ENCODE results near the gene KPNA4.
A peak's percentile ranks its signal among the peaks of the same experiment; 100 is the strongest.
"Not testable (repeated sequence)": the region's sequence is repeated elsewhere in the genome, so short reads cannot be mapped to it uniquely, and the experiment has no call there.

The KPNA4 gene, protein sequence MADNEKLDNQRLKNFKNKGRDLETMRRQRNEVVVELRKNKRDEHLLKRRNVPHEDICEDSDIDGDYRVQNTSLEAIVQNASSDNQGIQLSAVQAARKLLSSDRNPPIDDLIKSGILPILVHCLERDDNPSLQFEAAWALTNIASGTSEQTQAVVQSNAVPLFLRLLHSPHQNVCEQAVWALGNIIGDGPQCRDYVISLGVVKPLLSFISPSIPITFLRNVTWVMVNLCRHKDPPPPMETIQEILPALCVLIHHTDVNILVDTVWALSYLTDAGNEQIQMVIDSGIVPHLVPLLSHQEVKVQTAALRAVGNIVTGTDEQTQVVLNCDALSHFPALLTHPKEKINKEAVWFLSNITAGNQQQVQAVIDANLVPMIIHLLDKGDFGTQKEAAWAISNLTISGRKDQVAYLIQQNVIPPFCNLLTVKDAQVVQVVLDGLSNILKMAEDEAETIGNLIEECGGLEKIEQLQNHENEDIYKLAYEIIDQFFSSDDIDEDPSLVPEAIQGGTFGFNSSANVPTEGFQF

DNA sequence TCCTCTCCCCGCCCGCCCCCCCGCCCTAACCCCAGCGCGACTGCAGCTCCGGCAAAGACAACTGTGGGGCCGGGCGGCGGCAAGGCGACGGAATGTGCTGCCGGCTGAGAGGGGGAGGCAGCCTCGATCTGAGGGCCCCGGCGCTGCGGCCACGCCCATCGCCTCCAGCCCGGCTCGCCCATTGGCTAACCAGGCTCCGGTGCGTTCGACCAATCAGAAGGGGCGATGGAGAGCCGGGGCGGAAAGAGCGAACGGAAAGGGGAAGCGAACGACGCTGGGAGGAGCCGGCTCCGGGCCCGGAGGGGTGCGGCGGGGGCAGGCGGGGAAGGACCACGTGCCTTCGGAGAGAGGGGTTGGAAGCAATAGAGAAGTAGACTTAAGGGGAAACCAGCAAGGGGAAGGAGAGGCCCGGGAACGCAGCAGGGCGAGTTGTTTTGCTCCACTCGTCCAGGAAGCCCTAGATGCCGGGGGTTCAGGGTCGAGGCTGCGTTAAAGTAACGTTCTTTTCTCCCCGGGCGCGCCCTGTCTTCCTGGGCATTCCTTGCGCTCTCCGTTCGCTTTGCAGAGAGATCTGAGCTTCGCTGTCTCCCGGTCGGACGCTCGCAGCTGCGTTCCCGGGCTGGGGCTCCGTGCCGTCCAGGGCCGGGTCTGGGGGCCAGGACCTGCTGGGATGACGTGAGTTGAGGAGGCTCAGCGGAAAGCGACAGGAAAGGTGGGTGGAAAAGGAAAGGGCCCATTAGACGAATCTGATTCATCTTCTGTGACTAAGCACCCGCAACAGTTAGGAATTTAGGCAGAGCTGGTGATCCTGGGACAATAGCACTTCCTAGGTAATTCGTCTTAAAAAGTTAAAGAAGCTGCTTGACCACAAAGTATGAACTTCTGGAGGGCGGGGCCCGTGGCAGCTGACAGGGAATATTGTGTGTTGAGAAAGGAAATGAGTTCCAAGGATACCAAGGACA is at the start of gene KPNA4:
TSS of gene KPNA4 (minus strand) at position 130 of the 962 bp plus-strand sequence. CDS start 289 bp downstream, outside the sequence.
- DNase-seq (ENCODE audit: low read depth in 2 of 2) = peak; percentile 92 to 93

DNA sequence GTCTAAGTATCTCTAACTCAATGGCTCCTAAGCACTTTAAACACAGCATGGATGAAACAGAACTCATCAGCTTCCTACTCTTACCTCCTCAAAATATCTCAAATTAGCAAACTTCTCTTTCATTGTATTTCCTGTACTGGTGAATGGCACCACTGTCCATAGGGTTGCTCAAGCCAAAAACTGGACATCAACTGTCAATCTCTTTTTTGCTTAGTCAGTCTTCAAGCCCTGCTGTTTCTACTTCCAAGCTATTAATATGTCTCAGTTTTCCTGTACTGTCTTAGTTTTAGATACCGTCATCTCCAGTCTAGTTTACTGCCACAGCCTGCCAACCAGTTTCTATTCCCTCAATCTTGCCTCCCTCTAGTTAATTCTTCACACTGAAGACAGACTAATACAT is 48.3 kb upstream of the KPNA4 start:
- no peak for DNase-seq (ENCODE audit: low read depth in 2 of 2)

DNA sequence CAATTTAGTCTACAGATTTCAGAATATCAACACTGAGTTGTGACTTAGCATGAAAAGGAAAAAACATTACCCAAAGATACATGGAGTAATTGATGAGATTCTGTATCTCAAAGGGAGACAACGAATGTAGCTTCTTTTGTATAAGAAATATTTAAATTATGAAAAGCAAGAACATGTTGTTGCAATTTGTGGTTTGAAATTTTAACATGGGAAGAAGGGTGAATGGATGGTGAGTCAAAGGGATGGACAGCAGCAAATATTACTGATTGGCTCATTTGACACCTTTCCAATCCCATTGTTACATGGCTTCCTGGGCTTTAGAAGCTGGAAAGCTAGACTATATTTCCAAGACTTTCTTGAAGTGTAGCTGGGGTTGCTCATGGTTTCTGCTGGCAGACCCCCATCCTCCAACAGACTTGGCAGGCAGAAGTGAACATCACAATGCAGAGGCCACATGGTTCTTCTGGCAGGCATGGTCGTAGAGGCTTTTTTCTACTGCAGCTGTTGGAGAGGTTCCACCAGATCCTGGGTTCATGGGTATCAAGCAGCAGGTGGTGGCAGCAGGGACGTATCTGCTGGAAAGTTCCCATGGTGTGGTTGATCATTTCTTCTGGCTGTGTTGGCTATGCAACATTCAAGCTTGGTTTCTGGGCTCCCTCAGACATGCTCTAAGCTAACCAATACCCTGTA is 47.2 kb upstream of the KPNA4 start:
- DNase-seq (ENCODE audit: low read depth in 2 of 2) = no peak

DNA sequence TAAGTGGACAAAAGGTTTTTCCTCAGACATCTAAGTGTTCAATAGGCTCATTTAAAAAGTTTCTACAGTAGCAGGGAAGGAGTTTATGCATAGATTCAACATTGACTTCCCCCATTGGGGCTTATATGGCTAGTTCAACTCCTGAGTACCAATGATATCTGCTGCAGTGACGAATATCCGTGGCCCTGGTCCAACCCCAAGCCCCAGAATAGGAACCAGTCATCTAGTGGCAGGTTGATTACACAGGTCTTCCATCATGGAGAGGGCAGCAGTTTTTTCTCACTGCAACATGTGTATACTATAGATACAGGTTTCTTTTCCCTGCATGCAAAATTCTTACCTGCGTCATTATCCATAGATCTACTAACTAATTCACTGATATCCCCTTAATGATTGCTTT is 45.8 kb upstream of the KPNA4 start:
- DNase-seq (ENCODE audit: low read depth in 2 of 2) = no peak

DNA sequence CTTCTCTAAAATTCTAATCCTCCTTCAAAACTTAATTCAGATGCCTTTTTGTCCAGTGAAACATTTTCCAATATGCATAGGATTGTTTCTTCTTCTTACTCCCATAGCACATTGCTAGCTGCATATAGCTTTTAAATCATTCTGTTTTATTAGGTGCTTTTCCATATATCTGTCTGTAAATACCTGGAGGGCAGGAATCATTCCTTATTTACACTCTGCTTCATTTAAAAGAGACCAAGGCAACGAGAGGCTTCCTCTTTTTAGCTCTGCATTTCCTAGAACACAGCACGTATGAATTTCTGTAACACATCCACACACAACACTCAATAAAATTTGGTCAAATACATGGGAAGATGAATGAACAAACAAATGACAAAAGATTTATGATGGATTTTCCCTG is 43.5 kb upstream of the KPNA4 start:
- no peak for DNase-seq (ENCODE audit: low read depth in 2 of 2)

DNA sequence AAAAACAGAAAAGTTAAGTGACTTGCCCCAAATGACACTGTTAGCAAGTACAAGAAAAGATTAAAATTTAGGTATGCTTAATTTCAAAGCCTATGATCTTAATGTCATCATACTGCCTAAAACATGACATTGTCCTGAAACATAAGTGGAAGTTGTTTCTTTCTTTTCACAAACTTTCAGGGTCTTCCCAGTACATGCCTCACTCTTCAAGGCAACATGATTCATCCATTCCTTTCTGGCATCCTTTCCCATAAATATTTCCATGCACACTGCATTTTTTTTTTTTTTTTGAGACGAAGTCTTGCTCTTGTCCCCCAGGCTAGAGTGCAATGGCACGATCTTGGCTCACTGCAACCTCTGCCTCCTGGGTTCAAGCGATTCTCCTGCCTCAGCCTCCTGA is 42.5 kb upstream of the KPNA4 start:
- no peak for DNase-seq (ENCODE audit: low read depth in 2 of 2)

DNA sequence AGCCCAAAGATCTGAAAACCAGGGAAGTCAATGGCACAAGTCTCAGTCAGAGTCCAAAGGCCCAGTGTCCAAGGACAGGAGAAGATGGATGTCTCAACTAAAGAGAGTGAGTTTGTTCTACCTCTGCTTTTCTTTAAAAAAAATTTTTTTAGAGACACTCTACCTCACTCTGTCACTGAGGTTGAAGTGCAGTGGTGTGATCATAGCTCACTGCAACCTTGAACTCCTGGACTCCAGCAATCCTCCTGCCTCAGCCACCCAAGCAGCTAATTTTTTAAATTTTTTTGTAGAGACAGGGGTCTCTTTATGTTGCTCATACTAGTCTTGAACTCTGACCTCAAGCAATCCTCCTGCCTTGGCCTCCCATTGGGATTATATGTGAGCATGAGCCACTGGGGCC is 39.9 kb upstream of the KPNA4 start:
- DNase-seq (ENCODE audit: low read depth in 2 of 2) = no peak

DNA sequence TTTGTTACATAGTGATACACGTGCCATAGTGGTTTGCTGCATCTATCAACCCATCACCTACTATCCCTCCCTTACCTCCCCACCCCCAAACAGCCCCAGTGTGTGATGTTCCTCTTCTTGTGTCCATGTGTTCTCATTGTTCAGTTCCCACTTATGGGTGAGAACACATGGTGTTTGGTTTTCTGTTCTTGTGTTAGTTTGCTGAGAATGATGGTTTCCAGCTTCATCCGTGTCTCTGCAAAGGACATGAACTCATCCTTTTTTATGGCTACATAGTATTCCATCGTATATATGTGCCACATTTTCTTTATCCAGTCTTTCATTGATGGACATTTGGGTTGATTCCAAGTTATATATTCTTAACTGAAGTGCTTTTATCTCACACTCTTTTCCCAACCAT is 38.5 kb upstream of the KPNA4 start:
- DNase-seq (ENCODE audit: low read depth in 2 of 2) = not testable (repeated sequence)

DNA sequence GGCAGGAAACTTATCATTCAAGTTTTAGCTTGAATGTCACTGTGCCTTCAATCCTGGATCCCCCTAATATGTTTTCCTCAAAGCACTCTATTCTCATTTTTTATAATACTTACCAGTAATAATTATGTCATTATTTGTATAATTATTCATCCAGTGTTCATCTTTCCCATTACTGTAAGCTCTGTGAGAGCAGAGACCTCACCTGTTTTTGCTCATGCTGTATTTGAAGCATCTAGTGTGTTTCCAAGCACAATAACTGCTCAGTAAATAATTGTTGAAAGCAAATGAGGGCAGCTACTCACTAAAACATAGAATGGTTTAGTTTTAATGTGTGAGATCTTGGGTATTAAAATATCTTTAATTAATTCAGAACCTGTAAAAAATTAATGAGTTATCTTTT is 36.9 kb upstream of the KPNA4 start:
- DNase-seq (ENCODE audit: low read depth in 2 of 2) = no peak

DNA sequence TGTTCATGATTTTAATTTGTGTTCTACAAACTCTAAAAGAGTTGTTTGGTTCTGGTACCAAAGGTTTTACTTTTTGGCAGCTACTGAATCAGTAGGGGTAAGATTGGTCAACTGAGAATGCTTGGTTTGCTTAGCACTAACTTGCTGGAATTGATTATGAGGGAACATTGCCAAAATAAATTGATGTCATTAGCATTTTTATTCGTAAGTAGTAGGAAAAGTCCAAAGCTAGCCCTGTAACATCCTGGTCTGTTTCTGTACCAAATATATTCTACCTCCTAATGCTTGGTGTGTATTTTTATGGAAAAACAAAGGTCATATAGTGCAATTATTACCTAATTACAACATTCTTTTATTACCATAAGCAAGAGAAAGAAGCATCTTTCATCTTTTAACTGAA is 35.9 kb upstream of the KPNA4 start:
- no peak for DNase-seq (ENCODE audit: low read depth in 2 of 2)

DNA sequence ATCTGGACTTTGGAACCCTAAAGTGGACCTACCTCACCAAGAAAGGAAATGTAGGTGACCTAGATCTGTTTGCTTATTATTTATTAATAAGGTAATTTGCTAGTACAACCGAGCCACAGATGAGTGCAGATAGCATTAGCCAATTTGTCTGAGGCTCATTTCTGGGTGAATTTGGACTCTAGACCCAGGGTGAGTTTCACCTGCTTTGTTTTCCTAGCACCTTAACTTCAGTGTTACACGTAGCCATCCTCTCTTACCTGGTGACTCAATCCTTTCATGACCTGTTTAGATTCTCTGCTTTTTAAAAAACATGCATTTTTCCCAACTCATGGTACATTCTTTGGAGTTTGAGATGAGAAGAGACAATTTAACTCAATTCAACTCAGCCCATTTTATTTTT is 33.5 kb upstream of the KPNA4 start:
- no peak for DNase-seq (ENCODE audit: low read depth in 2 of 2)

DNA sequence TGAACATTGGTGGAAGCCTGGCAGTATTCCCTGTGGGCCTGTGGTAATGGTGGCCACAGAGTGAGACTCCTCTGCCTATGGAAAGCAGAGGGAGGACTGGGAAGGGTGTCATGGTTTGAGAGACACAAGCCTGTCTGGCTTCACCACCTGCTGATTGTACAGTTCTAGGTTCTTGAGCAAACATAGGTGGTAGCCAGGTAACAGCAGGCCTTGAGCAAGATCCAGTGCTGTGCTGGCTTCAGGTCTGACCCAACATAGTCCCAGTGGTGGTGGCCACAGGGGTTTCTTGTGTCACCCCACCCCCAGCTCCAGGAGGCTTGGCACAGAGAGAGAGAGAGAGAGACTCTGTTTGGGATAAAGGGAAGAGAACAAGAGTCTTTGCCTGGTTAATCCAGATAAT is 22.7 kb upstream of the KPNA4 start:
- DNase-seq (ENCODE audit: low read depth in 2 of 2) = no peak

DNA sequence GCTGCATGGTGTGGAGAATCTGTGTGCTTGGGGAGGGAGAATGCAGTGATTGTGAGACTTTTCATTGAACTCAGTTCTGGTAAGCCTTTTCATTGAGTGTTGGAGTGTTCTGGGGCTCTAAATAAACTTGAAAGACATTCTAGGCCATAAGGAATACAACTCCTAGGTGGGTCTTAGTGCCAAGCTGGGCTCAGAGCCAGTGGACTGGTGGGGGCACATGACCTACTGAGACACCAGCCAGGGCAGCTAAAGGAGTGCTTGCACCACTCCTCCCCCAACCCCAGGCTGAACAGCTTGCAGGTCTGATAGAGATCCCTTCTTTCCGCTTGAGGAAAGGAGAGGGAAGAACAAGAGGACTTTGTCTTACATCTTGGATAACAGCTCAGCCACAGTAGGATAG is 21.7 kb upstream of the KPNA4 start:
- DNase-seq (ENCODE audit: low read depth in 2 of 2) = no peak

DNA sequence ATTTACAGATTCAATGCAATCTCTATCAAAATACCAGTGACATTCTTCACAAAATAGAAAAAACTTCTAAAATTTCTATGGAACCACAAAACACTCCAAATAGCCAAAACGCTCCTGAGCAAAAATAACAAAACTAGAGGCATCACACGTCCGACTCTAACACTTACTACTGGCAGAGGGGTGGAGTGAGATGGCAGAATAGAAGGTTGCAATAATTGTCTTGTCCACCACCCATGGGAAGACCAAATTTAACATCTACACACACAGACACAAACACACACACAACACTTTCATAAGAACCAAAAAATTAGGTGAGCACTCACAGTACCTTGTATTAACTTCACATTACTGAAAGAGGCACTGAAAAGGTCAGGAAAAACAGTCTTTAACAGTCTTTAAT is 21.3 kb upstream of the KPNA4 start:
- DNase-seq (ENCODE audit: low read depth in 2 of 2) = no peak

DNA sequence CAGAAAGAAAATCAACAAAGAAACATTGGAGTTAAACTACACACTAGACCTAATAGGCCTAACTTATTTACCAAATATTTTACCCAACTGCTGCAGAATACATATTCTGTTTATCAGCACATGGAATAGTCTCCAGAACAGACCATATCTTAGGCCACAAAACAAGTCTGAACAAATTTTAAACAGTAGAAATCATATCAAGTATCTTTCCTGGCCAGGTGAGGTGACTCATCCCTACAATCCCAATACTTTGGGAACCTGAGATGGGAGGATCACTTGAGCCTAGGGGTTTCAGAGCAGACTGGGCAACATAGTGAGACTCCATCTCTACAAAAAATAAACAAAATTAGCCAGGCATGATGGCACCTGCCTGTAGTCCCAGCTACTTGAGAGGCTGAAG is 18.1 kb upstream of the KPNA4 start:
- no peak for DNase-seq (ENCODE audit: low read depth in 2 of 2)

DNA sequence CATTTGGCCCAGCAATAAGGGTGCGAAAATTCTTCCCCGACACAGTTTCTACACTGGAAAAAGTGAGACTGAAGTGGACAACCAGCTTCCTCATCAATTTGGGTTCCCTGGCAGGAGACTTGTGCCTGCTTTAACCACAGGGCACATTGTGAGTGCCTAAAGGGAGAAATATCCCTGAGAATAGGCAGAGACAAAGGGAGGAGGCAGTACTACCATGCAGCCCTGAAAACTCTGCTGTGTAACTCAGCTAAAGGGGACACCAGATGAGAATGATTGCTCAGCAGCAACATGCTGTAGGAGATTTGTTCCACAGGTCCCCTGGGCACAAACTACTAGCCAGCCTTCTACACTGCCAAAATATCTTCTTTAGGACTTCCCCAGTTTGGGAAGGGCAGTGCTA is 15.6 kb upstream of the KPNA4 start:
- DNase-seq (ENCODE audit: low read depth in 2 of 2) = no peak

DNA sequence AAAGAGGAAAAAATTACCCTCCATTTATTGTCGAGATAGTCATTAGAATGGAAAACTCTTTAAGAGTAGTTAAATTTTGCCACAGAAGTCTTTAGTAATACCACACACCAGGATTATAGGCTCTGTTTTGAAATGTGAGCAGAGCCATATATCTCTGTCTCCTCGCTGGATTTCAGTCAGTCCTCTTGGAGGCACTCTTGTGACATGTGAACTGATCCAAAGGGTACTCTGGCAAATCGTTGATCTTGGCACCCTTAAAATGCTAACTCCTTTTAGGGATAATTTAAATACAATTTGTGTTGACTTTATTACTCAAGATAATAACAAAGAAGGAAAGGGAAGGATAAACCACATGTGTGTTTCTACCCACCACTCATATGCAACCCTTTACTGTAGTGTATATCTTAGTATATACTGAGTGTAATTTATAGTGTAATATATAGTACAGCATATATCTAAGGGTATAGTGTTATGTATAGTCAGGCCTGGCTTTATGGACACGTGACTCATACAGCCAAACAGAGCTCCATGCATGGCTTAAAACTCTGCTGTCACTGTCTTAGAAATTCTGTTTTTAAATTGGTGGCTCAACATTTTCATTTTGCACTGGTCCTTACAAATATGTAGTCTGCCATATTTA is 12.3 kb upstream of the KPNA4 start:
- no peak for DNase-seq (ENCODE audit: low read depth in 2 of 2)

DNA sequence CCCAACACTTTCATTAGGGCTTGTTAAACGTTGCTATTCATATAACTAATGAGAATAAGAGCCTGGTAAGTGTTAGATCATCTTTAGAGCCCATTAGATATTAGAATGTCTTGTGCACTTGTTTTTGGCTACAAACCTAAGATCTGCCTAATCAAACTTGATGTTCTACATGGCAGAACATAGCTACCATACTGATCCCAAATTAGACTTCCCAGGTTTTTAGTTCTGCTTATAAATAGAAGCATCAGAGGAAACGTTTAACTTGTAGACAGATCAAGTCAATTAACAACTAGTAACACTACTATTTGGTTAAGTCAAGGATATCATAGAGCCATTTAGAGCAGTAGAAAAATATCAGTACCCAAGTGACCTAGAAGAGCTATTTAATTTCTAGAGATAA is 11.7 kb upstream of the KPNA4 start:
- no peak for DNase-seq (ENCODE audit: low read depth in 2 of 2)

DNA sequence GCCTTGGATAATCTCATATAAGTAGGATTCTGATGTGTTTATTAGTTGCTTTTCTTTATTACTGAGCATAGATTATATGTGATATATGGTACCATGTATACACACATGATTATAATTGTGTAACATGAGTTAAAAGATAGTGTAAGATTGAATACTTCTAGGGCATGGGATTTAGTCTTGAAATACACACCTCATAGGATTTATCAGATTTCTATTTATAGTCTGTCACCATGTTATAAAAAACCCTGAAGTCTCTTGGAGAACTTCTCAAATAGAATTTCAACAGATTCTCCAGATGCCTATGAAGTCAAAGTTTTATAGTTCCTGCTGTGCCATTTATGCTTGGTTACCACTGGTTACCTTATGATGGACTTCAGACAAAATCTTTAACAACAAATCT is 11.2 kb upstream of the KPNA4 start:
- DNase-seq (ENCODE audit: low read depth in 2 of 2) = no peak

DNA sequence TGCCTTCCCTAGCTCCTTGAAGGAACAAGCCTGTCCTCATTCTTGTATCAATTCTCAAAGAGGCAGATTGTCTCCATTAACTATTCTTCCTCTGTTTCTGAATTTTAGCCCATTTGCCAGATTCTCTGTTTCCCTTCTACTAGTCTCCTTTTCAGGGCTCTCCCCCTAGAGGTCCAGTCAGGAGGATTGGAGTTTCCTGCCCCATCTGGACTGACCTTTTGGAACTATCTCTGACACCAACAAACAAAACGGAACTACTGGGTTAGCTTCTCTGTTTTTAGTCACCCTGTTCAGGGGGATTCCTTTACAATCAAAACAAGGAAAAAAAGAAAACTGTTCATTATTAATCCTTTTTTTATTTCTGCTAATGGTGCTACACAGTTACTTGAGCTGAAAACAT is 10.2 kb upstream of the KPNA4 start:
- no peak for DNase-seq (ENCODE audit: low read depth in 2 of 2)

DNA sequence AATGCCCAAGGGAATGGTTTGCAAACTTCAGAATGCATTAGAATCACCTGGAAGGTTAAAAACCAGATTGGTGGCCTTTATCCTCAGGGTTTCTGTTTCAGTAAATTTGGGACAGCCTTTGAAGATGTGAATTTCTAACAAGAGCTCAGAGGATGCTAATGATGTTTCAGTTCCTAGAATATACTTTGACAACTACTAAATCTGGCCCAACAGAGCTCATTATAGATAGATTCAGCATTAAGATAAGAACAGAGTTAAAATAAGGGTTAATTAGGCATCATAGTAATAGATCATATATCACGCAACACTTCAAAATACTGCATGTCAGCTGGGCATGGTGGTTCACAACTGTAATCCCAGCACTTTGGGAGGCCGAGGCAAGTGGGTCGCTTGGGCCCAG is 9.3 kb upstream of the KPNA4 start:
- DNase-seq (ENCODE audit: low read depth in 2 of 2) = no peak
